NCI-H1417 treated with DMSO at 0.1 percent for 48 hours (cell line): ENCODE measurements around the gene YTHDC1.
"Not testable (repeated sequence)": the region's sequence is repeated elsewhere in the genome, so short reads cannot be mapped to it uniquely, and the experiment has no call there.

ENCODE experiments used
- DNase-seq: peaks from one replicate; lab custom pipeline; 2025; lab: John Stamatoyannopoulos, UW

The YTHDC1 gene

DNA sequence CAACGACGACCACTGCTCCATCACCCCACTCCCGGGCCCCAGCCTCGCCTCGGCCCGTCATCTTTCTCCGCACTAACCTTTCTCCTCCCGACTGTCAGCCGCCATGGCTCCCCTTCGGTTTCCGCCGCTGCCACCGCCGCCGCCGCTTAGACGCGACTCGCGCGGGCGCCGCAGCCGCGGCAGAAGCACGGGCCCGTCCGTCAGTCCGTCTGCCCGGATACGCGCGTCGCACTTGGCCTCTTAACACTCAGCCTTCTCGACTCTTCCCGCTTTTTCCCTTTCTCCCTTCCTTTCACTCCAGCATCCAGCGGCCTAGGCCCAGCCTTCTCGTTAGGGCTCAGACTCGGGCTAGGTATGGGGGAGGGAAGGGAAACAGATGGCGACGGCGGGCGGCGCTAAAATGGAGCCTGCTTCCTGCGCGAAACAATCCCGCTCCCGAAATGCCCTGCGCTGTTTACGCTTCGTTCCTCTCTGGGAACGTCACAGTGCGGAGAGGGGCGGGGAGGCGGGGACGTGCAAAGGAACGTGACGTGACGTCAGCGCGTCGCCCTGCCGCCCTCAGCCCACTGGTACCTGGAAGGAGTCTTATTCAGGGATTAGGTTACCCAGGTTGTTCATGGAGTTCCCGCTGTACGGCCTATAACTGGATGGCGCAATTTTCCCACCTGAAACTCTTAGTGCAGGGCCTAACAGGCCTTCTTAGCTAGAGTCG, at the start of gene YTHDC1:
YTHDC1 (minus strand) TSS at position 442 of the 712 bp plus-strand sequence; CDS start at position 105, 337 bp downstream.
- peak; percentile 59 for DNase-seq

DNA sequence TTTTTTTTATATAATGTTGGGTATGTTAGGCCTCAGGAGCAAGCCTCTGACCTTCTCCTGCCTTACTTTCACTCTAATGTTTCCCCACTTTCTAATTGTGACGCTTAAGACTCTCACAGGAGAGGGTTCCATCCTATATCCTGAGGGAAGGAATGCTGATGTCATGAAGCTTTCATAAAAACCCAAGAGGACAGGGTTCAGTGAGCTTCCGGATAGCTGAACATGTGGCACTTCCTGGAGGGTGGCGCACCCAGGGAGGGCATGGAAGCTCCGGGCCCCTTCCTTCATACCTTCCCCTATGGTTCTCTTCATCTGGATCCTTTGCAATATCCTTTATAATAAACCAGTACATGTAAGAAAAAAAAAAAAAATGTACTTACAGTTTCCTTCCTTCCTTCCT, 49.4 kb upstream of the YTHDC1 start:
- DNase-seq, result no peak

DNA sequence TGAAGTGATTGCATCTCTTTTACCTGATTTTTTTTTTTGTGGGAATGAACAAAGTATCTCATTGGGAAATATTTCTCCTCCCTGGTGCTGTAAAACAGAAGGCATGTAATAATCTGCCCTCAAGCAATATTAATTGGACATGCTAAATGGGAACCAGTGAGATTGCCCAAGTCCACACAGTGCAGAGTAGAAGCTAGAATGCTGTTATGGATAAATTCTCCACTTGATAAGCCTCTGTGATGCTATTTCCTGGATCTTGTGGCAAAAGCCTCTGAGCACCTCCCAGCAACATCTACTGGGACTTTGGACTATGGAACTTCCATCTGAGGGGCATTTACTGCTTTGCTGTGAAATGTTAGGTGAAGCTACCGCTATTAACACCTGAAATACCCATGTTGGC, 46.9 kb upstream of the YTHDC1 start:
- DNase-seq, result no peak

DNA sequence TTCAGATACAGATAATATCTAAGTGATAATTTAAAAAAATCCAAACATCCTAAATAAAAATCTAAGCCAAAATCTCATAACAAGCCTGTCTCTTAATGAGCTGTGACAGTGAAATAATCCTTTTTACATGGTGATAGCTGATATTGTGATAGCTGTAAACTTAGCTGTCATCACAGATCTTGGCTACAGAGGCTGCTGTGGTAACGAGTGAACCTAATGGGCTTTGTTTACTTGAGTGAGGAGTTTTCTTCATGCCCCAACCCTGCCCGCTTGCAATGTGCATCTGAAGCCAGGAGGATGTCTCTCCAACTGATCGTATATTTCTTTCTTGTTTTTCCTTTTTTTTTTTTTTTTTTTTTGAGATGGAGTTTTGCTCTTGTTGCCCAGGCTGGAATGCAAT, 41.5 kb upstream of the YTHDC1 start:
- no peak for DNase-seq

DNA sequence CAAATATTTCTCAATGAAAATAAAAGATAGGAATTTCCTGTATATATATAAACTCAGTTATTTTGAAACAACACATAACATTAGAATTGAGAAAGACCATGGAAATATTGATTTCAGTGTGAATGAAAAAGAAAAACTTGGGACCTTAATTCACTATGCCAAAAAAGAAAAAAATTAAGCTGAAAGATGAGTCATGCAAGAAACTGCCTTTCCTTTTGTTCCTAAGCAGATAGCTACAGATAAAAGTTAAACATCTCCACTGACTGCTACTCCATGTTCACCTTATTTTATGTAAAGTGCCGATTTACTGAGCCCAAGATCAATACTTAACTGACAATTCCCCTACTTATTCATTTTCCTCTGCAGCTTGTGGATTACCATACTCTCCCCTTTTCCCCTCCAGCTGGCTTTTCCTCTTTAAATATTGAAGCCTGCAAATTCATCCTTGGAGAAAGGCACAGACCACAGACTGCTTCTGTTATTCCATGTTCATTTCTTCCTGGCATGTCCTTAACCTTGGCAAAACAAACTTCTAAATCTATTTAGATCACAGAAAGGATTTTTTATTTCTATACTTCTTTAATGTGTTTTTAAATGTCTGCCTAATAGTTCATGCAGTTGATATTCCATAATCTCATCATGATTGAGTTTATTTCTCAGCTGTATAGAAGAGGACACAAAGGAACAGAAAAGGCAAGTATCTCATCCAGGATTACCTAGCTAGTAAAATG, 40.5 kb upstream of the YTHDC1 start:
- no peak for DNase-seq

DNA sequence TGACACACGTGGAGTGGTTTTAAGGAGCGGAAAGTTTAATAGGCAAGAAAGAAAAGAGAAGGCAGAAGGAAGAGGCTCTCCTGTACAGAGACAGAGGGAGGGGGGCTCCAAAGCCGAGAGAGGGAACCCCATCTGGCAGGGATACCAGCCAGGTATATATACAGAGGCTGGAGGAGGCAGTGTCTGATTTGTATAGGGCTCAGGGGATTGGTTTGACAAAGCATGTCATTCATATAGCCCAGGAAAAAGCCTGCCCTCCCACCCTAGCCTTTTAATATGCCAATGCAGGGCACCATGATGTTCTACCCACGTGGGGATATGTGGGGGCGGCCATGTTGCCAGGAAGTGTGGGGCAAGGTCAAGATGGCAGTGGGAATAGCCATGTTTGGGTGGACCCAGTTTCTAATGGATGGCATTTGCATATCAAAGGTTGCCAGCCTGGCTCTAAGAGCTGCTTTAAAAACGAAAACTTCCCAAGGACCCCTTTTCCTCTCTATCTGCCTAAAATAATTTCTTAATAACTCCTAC, 39.6 kb upstream of the YTHDC1 start:
- DNase-seq, result not testable (repeated sequence)

DNA sequence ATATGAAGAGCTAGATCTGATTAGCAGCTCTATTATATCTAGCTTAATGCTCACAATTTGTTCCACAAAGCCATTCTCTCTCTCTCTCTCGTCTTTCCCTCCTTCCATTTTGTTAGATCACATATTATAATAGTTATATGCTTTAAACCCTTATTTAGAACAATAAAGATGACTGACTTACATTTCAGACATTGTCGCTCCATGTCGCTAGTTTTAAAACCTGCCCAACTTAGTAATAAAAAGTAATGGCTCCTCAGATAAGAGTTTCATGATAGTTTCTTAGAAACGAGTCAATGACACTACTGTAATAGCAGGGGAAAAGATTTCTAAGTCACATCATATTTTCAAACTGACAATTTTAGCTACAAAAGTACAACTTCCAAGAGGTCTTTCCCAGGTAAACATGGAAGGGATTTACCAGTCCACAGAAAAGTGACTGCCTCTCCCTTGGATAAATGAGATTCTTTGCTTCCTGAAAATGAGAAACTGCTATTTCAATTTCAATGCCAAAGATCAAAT, 38.5 kb upstream of the YTHDC1 start:
- no peak for DNase-seq

DNA sequence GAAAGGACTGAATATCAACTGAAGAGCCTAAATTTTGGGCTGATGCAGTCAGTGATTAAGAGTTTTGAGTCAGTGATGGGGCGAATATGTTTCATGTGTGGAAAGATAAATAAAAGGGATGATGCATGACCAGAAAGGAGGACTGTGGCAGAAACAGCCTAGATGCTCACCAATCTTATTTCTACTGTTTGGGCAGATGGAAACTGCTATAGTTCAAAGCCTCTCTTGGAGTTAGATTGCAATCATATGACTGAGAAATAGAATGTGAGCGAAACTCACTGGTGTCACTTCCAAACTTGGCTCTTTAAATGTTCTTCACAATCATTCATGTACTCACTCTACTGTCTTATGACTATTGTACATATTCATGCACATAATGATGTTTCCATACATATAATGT, 35.4 kb upstream of the YTHDC1 start:
- DNase-seq, result no peak

DNA sequence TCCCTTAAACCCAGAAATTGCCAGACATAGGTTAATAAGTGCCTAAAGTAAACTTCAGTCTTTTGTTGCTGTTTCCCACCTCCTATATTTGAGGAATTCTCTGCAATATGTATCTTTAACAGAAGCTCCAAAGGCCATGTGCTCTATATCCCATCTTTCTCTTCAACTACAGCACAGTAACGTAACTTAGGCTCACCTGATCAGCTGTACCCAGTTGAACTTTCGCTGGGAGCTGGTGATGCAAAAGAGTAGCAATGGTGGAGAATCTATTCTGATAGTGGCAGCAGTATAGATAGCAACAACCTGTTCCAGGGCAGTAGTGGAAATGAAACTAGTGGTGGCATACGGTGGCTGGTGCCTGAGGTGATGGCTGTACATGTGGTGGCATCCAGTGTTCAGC, 33.2 kb upstream of the YTHDC1 start:
- no peak for DNase-seq

DNA sequence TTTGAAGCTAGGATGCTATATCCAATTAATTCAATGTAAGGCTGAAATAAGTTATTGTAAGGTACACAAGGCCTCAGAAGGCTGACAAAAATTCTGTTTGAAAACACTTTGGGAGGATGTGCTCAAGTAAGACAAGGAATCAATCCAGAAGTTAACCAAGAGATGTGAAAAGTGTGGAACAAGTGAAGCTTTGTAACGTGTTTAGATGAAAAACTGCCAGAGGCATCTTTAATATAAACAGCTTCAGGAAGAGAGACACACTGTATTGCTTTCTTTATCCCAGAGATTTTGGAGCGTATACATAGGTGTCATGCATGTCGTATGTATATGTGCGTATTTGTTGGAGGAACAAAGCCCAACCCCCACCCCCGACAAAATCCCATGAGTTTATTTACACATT, 28.3 kb upstream of the YTHDC1 start:
- no peak for DNase-seq

DNA sequence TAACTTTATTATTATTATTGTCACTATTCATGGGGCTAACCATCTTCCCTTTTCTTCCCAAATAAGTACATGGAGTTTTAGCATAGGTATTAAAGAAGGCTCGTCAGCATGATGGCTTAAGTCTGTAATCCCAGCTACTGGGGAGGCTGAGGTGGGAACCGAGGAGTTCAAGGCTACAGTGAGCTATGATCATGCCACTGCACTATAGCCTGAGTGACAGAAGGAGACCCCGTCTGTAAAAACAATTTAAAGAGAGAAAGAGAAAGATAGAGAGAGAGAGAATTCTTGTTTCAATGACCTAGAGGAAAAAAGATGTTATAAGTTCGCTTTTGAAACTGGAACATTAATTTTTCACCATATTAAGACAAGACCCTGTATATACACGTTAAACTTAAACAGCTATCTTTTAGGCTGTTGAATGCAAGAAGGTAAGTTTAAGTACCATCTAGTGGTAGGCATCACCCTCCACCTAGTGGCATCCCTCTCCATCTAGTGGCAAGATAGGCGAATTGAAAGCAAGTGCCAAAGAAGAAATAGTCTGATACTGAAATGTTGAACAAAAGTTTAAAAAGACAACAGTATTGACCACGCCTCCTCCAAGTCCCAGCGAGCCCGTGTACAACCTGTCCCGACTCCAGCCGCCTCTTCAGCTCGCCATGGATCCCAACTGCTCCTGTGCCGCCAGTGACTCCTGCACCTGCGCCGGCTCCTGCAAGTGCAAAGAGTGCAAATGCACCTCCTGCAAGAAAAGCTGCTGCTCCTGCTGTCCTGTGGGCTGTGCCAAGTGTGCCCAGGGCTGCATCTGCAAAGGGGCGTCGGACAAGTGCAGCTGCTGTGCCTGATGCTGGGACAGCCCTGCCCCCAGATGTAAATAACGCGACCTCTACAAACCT, 26.0 kb upstream of the YTHDC1 start:
- no peak for DNase-seq

DNA sequence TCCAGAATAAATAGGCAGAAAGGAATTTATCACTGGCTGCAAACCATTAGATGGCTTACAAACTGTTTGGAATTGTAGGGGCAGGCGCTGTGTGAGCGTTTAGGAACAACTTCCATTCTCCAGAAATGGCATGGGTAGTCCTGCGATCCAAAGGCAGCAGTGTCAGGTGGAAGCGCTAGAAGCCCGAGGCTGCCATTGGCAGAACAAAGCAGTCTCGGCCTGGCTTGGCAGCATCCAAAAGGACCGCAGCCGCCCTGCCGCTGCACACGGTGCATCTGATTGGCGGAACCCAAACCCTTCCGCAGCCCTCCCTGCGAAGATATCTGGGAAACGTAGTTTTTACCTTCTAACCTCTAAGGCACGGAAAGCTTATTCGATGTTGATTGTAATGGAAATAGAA, 23.6 kb upstream of the YTHDC1 start:
- no peak for DNase-seq

DNA sequence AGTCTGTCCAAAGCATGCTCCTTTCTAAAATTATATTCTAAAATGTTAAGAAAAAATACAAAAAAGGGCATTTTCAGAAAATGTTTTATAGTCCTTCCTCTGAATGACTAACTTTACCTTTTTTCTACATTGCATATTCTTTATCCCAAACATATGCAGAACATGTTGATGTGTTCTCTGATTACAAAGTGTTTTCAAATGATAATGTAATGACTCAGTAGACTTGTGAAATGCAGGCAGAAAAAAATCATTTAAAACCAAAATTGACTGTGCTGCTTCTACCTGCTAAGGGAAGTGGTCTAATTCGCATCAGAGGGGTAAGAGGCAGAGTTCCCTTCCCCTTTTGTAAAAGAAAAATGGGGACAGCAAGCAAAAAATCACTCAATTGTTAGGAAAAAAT, 22.7 kb upstream of the YTHDC1 start:
- DNase-seq, result no peak

DNA sequence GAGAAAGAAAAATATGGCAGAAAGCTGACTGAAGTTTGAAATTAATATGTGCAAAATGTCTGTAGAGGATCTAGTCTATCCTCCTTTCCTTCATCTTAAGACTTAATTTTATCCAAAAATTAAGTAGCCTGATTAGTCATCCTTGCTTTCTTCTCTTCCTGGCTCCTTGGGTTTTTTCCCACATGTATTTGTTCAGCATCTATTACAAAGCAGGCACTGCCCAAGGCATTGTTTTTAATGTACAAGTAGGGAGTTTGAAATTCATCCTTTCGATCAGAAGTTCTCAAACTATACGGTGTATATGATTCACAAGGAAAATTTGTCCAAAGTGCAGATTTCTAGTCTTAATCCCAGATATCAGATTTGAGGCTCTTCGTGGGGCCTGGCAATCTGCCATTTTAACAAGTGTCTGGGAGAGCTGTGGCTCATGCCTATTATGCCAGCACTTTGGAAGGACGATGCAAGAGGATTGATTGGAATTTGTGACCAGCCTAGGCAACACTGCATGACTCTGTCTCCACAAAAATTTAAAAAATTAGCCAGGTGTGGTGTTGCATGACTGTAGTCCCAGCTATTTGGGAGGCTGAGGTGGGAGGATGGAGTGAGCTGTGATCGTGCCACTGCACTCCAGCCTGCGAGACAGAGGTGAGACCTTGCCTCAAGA, 19.4 kb upstream of the YTHDC1 start:
- no peak for DNase-seq

DNA sequence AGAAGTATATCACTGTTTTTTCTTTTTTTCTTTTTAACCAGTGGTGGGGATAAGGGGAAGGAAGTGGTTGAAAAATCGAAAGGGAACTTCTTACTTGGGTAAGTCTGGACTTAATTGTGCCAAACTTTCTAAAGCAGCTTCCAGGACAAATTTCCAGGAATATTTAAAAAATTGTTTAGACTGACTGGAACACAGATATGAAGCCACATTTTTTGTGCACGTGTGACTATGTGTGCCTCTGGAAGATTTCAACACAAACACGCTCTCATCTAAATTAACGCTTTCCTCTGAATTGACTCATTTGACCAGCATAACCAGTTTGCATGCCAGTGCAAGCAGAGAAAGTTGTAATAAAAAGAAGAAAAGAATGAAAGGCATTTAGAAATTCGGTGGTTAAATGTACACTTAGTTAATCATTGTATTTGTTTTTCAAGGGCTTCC, 18.8 kb upstream of the YTHDC1 start:
- no peak for DNase-seq

DNA sequence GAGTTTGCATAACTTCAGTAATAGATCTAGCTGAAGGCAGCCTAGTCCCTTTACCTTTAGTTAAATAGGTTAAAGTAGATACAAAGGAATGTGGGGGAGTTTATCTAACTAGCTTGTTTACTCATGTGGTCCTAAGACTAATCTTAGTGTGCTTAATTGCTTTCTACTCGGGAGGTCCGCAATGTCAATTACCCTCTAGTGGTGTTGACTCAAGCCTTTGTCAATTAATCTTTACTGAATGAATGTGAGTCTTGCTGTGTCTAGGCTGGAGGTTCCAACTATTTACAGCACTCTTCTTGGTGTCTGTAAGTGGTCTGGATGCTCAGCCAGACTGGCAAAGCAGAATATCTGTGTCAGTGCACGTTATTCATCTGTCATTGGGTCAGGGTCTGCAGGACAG, 17.9 kb upstream of the YTHDC1 start:
- no peak for DNase-seq

DNA sequence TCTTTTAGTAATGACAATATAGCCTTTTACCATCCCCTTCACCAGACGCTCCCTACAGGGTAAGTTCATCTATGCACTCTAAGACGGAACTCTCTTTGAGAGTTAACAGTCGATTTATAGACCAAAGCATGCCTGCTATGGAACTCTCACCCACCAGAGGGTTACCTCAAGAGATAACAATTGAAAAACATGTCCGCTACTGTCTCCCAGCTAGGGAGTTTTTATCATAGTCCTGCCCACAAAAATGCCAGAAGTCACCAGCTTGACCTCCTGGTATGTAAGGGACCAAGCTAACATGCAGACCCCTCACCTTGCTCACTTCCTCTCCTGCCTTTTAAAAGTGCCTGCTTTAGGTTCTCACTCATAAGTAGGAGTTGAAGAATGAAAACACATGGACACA, 16.7 kb upstream of the YTHDC1 start:
- DNase-seq, result no peak

DNA sequence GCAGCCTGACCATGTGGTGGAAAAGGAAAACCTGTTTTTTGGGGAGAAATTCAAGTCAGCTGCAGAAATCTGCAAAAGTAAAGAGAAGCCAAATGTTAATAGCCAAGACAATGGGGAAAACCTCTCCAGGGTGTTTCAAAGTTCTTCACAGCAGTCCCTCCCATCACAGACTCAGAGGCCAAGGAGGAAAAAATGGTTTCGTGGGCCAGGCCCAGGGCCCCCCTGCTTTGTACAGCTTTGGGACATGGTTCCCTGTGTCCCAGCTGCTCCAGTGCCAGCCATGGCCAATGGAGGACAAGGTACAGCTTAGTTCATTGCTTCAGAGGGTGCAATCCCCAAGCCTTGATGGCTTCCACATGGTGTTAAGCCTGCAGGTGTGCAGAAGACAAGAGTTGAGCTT, 15.2 kb upstream of the YTHDC1 start:
- DNase-seq, result no peak

DNA sequence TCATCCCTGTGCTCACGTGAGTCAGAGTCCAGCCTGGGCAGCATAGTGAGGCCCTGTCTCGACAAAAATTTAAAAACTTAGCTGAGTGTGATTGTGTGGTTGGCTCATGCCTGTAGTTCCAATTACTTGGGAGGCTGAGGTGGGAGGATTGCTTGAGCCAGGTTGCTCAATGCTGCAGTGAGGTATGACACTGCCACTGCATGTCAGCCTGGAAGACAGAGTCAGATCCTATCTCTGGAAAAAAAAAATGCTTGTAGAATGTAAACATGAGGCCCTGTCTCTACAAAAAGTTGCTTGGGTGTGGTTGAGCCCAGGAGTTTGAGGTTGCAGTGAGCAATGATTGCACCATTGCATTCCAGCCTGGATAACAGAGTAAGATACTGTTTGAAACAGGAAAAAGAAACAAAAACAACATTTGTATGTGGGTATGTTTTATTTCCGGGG, 11.3 kb upstream of the YTHDC1 start:
- no peak for DNase-seq

DNA sequence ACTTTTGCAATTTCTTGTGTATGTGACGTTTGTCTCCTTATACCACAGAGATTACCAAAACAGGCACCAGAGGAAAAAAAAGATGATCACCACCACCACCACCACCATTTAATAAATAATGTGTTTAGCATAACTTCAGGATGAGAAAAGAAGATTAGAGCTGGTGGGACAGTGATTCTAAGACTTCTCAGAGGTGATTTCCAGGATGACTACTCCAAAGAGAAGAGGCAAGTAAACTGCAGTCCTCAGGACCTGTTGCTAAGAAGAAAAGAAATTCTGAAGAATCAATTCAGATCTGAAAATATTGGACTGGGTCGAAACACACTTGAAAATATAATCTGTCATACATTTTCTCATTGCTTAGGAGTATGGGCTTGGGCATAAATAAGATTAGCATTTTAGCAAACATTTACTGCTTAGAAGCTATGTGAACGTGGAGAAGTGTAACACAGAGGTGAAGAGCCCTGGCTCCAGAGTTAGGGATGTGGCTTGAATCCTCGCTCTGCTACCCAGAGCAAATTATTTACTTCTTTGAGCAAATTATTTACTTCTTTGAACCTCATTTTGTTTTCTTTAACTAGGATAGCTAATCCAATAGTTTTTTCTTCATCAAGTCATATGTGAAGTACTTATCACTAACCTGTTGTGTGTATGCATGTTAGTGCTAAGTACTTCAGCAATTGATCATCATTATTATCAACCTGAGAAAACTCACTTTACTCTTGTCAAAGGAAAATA, 10.5 kb upstream of the YTHDC1 start:
- DNase-seq, result no peak

DNA sequence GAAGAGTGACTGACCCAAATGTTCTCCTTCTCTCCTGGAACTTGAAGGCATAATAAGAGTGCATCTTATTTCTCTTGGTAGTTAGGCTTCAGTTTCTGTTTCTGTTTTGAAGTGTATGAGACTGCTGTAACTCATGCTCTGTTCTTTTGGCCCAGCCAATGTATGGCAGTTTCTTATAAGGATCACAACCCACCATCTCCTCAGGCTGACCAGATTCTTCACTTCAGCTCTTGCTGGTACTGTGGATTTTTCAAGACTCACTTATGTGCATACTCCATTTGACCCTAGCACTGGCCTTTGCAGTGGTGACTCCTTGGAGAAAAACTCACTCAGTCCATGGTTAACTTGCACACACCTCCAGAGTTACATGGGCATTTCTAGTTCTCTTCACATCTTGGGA, 9.6 kb upstream of the YTHDC1 start:
- no peak for DNase-seq
